Esophagus squamous epithelium (tissue), 4 donors: ENCODE results near the gene STARD5.

Source experiments
- POLR2A ChIP-seq, 4 donors: fragments of 450-650 bp; IDR thresholded peaks; one replicate each; pipeline ENCODE4 v1.6.1; 2017; ENCODE audit warnings: antibody characterized with exemption in 4 of 4, mild to moderate bottlenecking in 4 of 4, moderate library complexity in 3 of 4
- TF ChIP-seq, protein P1 (sequence below), 6 experiments: fragments of 450-650 bp in 4 of 6; fragments of 200-600 bp in 2 of 6; sonication (generic) in 2 of 6; IDR thresholded peaks; one replicate each; pipeline ENCODE4 v1.5.1; 2016 to 2019; ENCODE audit warnings: antibody characterized with exemption in 6 of 6, mild to moderate bottlenecking in 4 of 6, moderate library complexity in 4 of 6

DNA sequence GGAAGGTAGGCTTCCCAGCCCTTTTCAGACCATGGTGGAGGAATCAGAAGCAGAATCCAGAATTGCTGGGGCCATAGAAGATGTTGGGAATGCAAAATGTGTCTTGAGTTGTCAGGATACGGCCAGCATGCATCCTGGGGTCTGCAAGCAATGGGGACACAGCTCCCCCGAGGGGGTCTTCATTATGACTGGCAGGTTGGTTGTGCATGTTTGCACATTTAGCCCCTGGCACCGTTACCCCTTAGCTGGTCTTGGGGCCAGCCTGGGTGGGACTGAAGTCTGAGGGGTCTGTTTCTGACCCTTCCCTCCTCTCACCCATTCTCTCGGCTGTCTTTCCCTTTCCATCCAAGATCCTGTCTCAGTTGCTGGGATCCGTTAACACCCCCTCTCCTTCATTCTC is 50.7 kb downstream of the STARD5 start:
- TF ChIP-seq, protein P1, sequence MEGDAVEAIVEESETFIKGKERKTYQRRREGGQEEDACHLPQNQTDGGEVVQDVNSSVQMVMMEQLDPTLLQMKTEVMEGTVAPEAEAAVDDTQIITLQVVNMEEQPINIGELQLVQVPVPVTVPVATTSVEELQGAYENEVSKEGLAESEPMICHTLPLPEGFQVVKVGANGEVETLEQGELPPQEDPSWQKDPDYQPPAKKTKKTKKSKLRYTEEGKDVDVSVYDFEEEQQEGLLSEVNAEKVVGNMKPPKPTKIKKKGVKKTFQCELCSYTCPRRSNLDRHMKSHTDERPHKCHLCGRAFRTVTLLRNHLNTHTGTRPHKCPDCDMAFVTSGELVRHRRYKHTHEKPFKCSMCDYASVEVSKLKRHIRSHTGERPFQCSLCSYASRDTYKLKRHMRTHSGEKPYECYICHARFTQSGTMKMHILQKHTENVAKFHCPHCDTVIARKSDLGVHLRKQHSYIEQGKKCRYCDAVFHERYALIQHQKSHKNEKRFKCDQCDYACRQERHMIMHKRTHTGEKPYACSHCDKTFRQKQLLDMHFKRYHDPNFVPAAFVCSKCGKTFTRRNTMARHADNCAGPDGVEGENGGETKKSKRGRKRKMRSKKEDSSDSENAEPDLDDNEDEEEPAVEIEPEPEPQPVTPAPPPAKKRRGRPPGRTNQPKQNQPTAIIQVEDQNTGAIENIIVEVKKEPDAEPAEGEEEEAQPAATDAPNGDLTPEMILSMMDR (IDR thresholded peaks at IDR 0.05): no peak
- TF ChIP-seq POLR2A (IDR thresholded peaks at IDR 0.05): no peak
